MM.1S (cell line): Measurements from ENCODE around the gene MRPL4.

Experiments
- DNase-seq: peaks from one replicate; pipeline ENCODE4 v3.0.0-alpha.2; 2015
- H2AFZ ChIP-seq: fragments of 300-600 bp; sonication (generic); 2 replicates; pipeline ENCODE4 v1.6.0; 2016; ENCODE audit warnings: antibody characterized with exemption, low read length
- H3F3A ChIP-seq: fragments of 300-600 bp; sonication (generic); 2 replicates; pipeline ENCODE4 v1.6.1; 2016; ENCODE audit warnings: mild to moderate bottlenecking, antibody characterized with exemption, low read length, moderate library complexity, mixed read lengths; ENCODE audit not compliant: insufficient read depth
- H3K27ac ChIP-seq: fragments of 300-600 bp; sonication (generic); 2 replicates; pipeline ENCODE4 v1.5.1; 2016; ENCODE audit warnings: mild to moderate bottlenecking, low read length
- H3K27me3 ChIP-seq: fragments of 300-600 bp; sonication (generic); replicated peaks from 2 replicates; pipeline ENCODE4 v1.6.0; 2016; ENCODE audit warnings: low read length; ENCODE audit not compliant: insufficient read depth
- H3K36me3 ChIP-seq: fragments of 300-600 bp; sonication (generic); replicated peaks from 2 replicates; pipeline ENCODE4 v1.6.1; 2016; ENCODE audit warnings: mild to moderate bottlenecking, low read length, mixed read lengths; ENCODE audit not compliant: insufficient read depth
- H3K4me1 ChIP-seq: fragments of 300-600 bp; sonication (generic); 2 replicates; pipeline ENCODE4 v1.6.1; 2016; ENCODE audit warnings: low read length, mixed read lengths
- H3K4me2 ChIP-seq: fragments of 300-600 bp; sonication (generic); 2 replicates; pipeline ENCODE4 v1.6.0; 2016; ENCODE audit warnings: low read depth, low read length
- H3K4me3 ChIP-seq: fragments of 300-600 bp; sonication (generic); 2 replicates; pipeline ENCODE4 v1.5.1; 2016; ENCODE audit warnings: low read length, mixed read lengths
- H3K79me2 ChIP-seq: fragments of 300-600 bp; sonication (generic); 2 replicates; pipeline ENCODE4 v1.6.1; 2016; ENCODE audit warnings: mixed run types, low read length, mixed read lengths
- H3K9ac ChIP-seq: fragments of 300-600 bp; sonication (generic); 2 replicates; pipeline ENCODE4 v1.6.1; 2016; ENCODE audit warnings: low read length, mixed read lengths
- H3K9me2 ChIP-seq: fragments of 300-600 bp; sonication (generic); replicated peaks from 2 replicates; pipeline ENCODE4 v1.6.1; 2016; ENCODE audit warnings: mild to moderate bottlenecking, low read length, mixed read lengths; ENCODE audit not compliant: insufficient read depth
- H3K9me3 ChIP-seq: fragments of 300-600 bp; sonication (generic); replicated peaks from 2 replicates; pipeline ENCODE4 v1.6.1; 2016; ENCODE audit warnings: mild to moderate bottlenecking, low read length, mixed read lengths; ENCODE audit not compliant: insufficient read depth
- H4K20me1 ChIP-seq: fragments of 300-600 bp; sonication (generic); 2 replicates; pipeline ENCODE4 v1.6.1; 2016; ENCODE audit warnings: mild to moderate bottlenecking, low read length, moderate library complexity, mixed read lengths; ENCODE audit not compliant: insufficient read depth
- CTCF ChIP-seq: fragments of 300-600 bp; sonication (generic); IDR thresholded peaks from 2 replicates; pipeline ENCODE4 v1.5.1; 2016; ENCODE audit warnings: antibody characterized with exemption, low read length, mixed read lengths
- EZH2 ChIP-seq: fragments of 300-600 bp; sonication (generic); optimal IDR thresholded peaks from 2 replicates; pipeline ENCODE3; 2017; ENCODE audit warnings: low read depth, mild to moderate bottlenecking, antibody characterized with exemption, low read length, mixed read lengths
- EZH2phosphoT487 ChIP-seq: fragments of 300-600 bp; sonication (generic); IDR thresholded peaks from 2 replicates; pipeline ENCODE4 v1.6.1; 2018; ENCODE audit warnings: antibody characterized with exemption, low read length

The MRPL4 gene

GRCh38 chr19:10295847-10296591, 44.0 kb downstream of the MRPL4 start:
- peaks cover 16% of the 10 kb centered on the region for H3K27me3 ChIP-seq
- 0 out of 2 replicates have a peak, but pooled peaks cover 6% of the 10 kb centered on the region for H3F3A ChIP-seq
- peak overlapping the region; percentile 53 for H3K4me3 ChIP-seq
- H3K36me3 ChIP-seq, result no peaks in the 10 kb centered on the region
- peaks cover 15% of the 10 kb centered on the region for H3K4me1 ChIP-seq
- no peak overlapping the region for H3K27ac ChIP-seq
- peak overlapping the region; percentile 95 for H3K4me2 ChIP-seq
- H3K9ac ChIP-seq, result no peak overlapping the region
- no peaks in the 10 kb centered on the region for H4K20me1 ChIP-seq
- peak overlapping the region; percentile 82 for H2AFZ ChIP-seq
- H3K79me2 ChIP-seq, result no peaks in the 10 kb centered on the region
- H3K9me2 ChIP-seq, result no peaks in the 10 kb centered on the region
- DNase-seq, result no peak
- no peaks in the 10 kb centered on the region for H3K9me3 ChIP-seq
- no peak for TF ChIP-seq EZH2phosphoT487
- no peak for TF ChIP-seq CTCF
- TF ChIP-seq EZH2, result no peak

- Histone ChIP-seq H3K27ac (no peak overlapping the region), H3K4me3 (no peak overlapping the region), H3K36me3 (no peaks in the 10 kb centered on the region), H3K79me2 (no peaks in the 10 kb centered on the region), H3K27me3 (peaks cover 5% of the 10 kb centered on the region; the same call in 1 of the 2 replicates), H3K4me1 (peaks cover 5% of the 10 kb centered on the region; the same call in 1 of the 2 replicates), H3F3A (no peaks in the 10 kb centered on the region), H3K9me3 (no peaks in the 10 kb centered on the region), H3K9ac (no peak overlapping the region), H3K4me2 (no peak overlapping the region), H3K9me2 (no peaks in the 10 kb centered on the region), H4K20me1 (no peaks in the 10 kb centered on the region), H2AFZ (0 out of 2 replicates have a peak overlapping the region, but pooled peaks have one; percentile 19)
- TF ChIP-seq EZH2, result no peak
- TF ChIP-seq EZH2phosphoT487, result no peak
- TF ChIP-seq CTCF, result no peak
- no peak for DNase-seq
Measured at GRCh38 chr19:10299545-10300458, 47.8 kb downstream of the MRPL4 start.

GRCh38 chr19:10305139-10305806, 53.3 kb downstream of the MRPL4 start:
- H3K4me2 ChIP-seq, result no peak overlapping the region
- no peaks in the 10 kb centered on the region for H3K27me3 ChIP-seq
- H3K9ac ChIP-seq, result no peak overlapping the region
- no peaks in the 10 kb centered on the region for H4K20me1 ChIP-seq
- DNase-seq, result no peak
- H3K79me2 ChIP-seq, result no peaks in the 10 kb centered on the region
- no peak overlapping the region for H3K27ac ChIP-seq
- no peaks in the 10 kb centered on the region for H3K4me1 ChIP-seq
- H3F3A ChIP-seq, result no peaks in the 10 kb centered on the region
- H2AFZ ChIP-seq, result no peak overlapping the region
- H3K9me2 ChIP-seq, result no peaks in the 10 kb centered on the region
- no peak for TF ChIP-seq CTCF
- no peak for TF ChIP-seq EZH2
- TF ChIP-seq EZH2phosphoT487, result no peak
- no peaks in the 10 kb centered on the region for H3K9me3 ChIP-seq
- H3K36me3 ChIP-seq, result no peaks in the 10 kb centered on the region
- H3K4me3 ChIP-seq, result no peak overlapping the region
